Activated B cell treated with CpG ODN at 0.5 μM for 24 hours (primary cell): Measurements from ENCODE around the gene DGLUCY. TPM values are rescaled to one million over a fixed set of nuclear protein-coding genes. Genes with fewer than 3 reads are reported as not detected.

Source experiments
- ATAC-seq: fragments of 200-7000 bp; cut with Tn5 transposase; one replicate; pipeline ENCODE4 v1.10.0; 2021; ENCODE audit warnings: low read depth, mild to moderate bottlenecking, moderate library complexity
- CTCF ChIA-PET: fragments of 350-600 bp; sonication (Branson Sonifier 250); formaldehyde crosslinking; loops from one replicate; lab custom pipeline; 2021; ENCODE audit warnings: antibody characterized with exemption; lab: Charles Lee
- POLR2A ChIA-PET: fragments of 350-600 bp; sonication (Branson Sonifier 250); formaldehyde crosslinking; loops from one replicate; lab custom pipeline; 2021; ENCODE audit warnings: antibody characterized with exemption; lab: Charles Lee
- DNase-seq: peaks from one replicate; pipeline ENCODE4 v3.0.0; 2022
- H3K27ac Mint-ChIP-seq: one replicate; pipeline ENCODE4 v1.8.0; 2020; ENCODE audit warnings: mixed read lengths
- H3K27me3 Mint-ChIP-seq: one replicate; pipeline ENCODE4 v1.8.0; 2021; ENCODE audit warnings: mixed read lengths
- H3K36me3 Mint-ChIP-seq: one replicate; pipeline ENCODE4 v1.8.0; 2021; ENCODE audit warnings: low read depth, mixed read lengths
- H3K4me1 Mint-ChIP-seq: one replicate; pipeline ENCODE4 v1.8.0; 2021; ENCODE audit warnings: mixed read lengths
- H3K4me3 Mint-ChIP-seq: one replicate; pipeline ENCODE4 v1.8.0; 2020; ENCODE audit warnings: mild to moderate bottlenecking, mixed read lengths
- H3K9me3 Mint-ChIP-seq: one replicate; pipeline ENCODE4 v1.8.0; 2020; ENCODE audit warnings: mixed read lengths
- CTCF ChIP-seq: fragments of 200-600 bp; IDR thresholded peaks from one replicate; pipeline ENCODE4 v1.8.0; 2022; ENCODE audit warnings: antibody characterized with exemption, mild to moderate bottlenecking
- intact Hi-C: fragments of 100-400 bp; cut with micrococcal nuclease; formaldehyde crosslinking; loops from one replicate; pipeline ENCODE4 v1.15.1; 2024
- total RNA-seq: library from RNA; stranded (reverse); gene quantifications from 2 replicates; pipeline ENCODE4 v1.2.3, GENCODE V29; 2022

Gene DGLUCY
- total RNA-seq, 1 donor from 2014 or later, result 92.7 TPM

GRCh38 chr14:91269076-91269991, 155.5 kb downstream of the DGLUCY start:
- ATAC-seq (no peak), DNase-seq (no peak)
- Mint-ChIP-seq H3K27me3 (peaks cover 3% of the 10 kb centered on the region), H3K4me3 (no peak overlapping the region), H3K4me1 (peaks cover 6% of the 10 kb centered on the region), H3K27ac (no peak overlapping the region), H3K36me3 (peaks cover 43% of the 10 kb centered on the region), H3K9me3 (no peaks in the 10 kb centered on the region)
- POLR2A ChIA-PET, result no interaction called here
- no peak for TF ChIP-seq CTCF
- CTCF ChIA-PET, result no interaction called here
- intact Hi-C loops, result no loop called here

GRCh38 chr14:91270188-91270587, 156.3 kb downstream of the DGLUCY start:
- Mint-ChIP-seq H3K9me3 (no peaks in the 10 kb centered on the region), H3K27me3 (no peaks in the 10 kb centered on the region), H3K36me3 (peaks cover 52% of the 10 kb centered on the region), H3K4me1 (peaks cover 3% of the 10 kb centered on the region), H3K27ac (no peak overlapping the region), H3K4me3 (no peak overlapping the region)
- DNase-seq, result no peak
- ChIA-PET CTCF (interaction anchor here (1.2 kb wide), 1 partner anchor 93 kb away, joined by 4 read pairs; no protein-coding TSS in a partner anchor), POLR2A (no interaction called here)
- TF ChIP-seq CTCF, result no peak
- ATAC-seq, result no peak
- intact Hi-C loops, result no loop called here

- TF ChIP-seq CTCF, result no peak
- H3K36me3 Mint-ChIP-seq, result peaks cover 56% of the 10 kb centered on the region
- ChIA-PET POLR2A (no interaction called here), CTCF (interaction anchor here (1.2 kb wide), 1 partner anchor 93 kb away, joined by 4 read pairs; no protein-coding TSS in a partner anchor)
- no peaks in the 10 kb centered on the region for H3K9me3 Mint-ChIP-seq
- ATAC-seq, result no peak
- H3K4me3 Mint-ChIP-seq, result no peak overlapping the region
- H3K4me1 Mint-ChIP-seq, result peaks cover 3% of the 10 kb centered on the region
- no peak overlapping the region for H3K27ac Mint-ChIP-seq
- intact Hi-C loops, result no loop called here
- H3K27me3 Mint-ChIP-seq, result no peaks in the 10 kb centered on the region
- no peak for DNase-seq
These were observed 156.7 kb downstream of the DGLUCY start for GRCh38 chr14:91270619-91271018.

GRCh38 chr14:91271639-91272038, 157.8 kb downstream of the DGLUCY start:
- intact Hi-C loops, result no loop called here
- H3K27ac Mint-ChIP-seq, result peak overlapping the region; percentile 14

More at GRCh38 chr14:91271639-91272038, 157.8 kb downstream of the DGLUCY start:
- no peaks in the 10 kb centered on the region for H3K9me3 Mint-ChIP-seq
- DNase-seq (no peak), ATAC-seq (no peak)
- peaks cover 64% of the 10 kb centered on the region for H3K36me3 Mint-ChIP-seq
- CTCF ChIA-PET, result no interaction called here
- no peak overlapping the region for H3K4me3 Mint-ChIP-seq
- H3K27me3 Mint-ChIP-seq, result no peaks in the 10 kb centered on the region
- POLR2A ChIA-PET, result interaction anchor here (0.6 kb wide), 1 partner anchor 36 kb away, joined by 7 read pairs; no protein-coding TSS in a partner anchor
- no peaks in the 10 kb centered on the region for H3K4me1 Mint-ChIP-seq
- no peak for TF ChIP-seq CTCF
